Measurements from ENCODE around the gene SRC.

The SRC gene

GRCh38 chr20:37378785-37379598, 33.1 kb downstream of the SRC start:
- TF ChIP-seq TAF1 (IDR thresholded peaks at IDR 0.05; ENCODE audit: borderline replicate concordance, insufficient read depth, low read length) = no peak
- TF ChIP-seq POLR2AphosphoS5 (IDR thresholded peaks at IDR 0.05; ENCODE audit: low read depth, low read length) = no peak
- no peak for TF ChIP-seq SIN3A (IDR thresholded peaks at IDR 0.05; ENCODE audit: borderline replicate concordance, insufficient read depth, low read length)
- no peak for TF ChIP-seq REST (IDR thresholded peaks at IDR 0.05; ENCODE audit: insufficient read depth in 1 of 2, low read depth in 2 of 2, low read length in 2 of 2)
- TF ChIP-seq FOXP2 (optimal IDR thresholded peaks at IDR 0.05; ENCODE audit: borderline replicate concordance, extremely low read depth, extremely low read length, insufficient read depth) = no peak

GRCh38 chr20:37379967-37380828, 34.3 kb downstream of the SRC start:
- TF ChIP-seq REST (IDR thresholded peaks at IDR 0.05; ENCODE audit: insufficient read depth in 1 of 2, low read depth in 2 of 2, low read length in 2 of 2) (no peak), TAF1 (IDR thresholded peaks at IDR 0.05; ENCODE audit: borderline replicate concordance, insufficient read depth, low read length) (no peak), FOXP2 (optimal IDR thresholded peaks at IDR 0.05; ENCODE audit: borderline replicate concordance, extremely low read depth, extremely low read length, insufficient read depth) (no peak), POLR2AphosphoS5 (IDR thresholded peaks at IDR 0.05; ENCODE audit: low read depth, low read length) (no peak), SIN3A (IDR thresholded peaks at IDR 0.05; ENCODE audit: borderline replicate concordance, insufficient read depth, low read length) (no peak)

- TF ChIP-seq POLR2AphosphoS5 (IDR thresholded peaks at IDR 0.05; ENCODE audit: low read depth, low read length) = no peak
- TF ChIP-seq TAF1 (IDR thresholded peaks at IDR 0.05; ENCODE audit: borderline replicate concordance, insufficient read depth, low read length) = no peak
- no peak for TF ChIP-seq REST (IDR thresholded peaks at IDR 0.05; ENCODE audit: insufficient read depth in 1 of 2, low read depth in 2 of 2, low read length in 2 of 2)
- no peak for TF ChIP-seq SIN3A (IDR thresholded peaks at IDR 0.05; ENCODE audit: borderline replicate concordance, insufficient read depth, low read length)
- no peak for TF ChIP-seq FOXP2 (optimal IDR thresholded peaks at IDR 0.05; ENCODE audit: borderline replicate concordance, extremely low read depth, extremely low read length, insufficient read depth)
These were observed 35.1 kb downstream of the SRC start for GRCh38 chr20:37380864-37381579.

- TF ChIP-seq REST (IDR thresholded peaks at IDR 0.05; ENCODE audit: insufficient read depth in 1 of 2, low read depth in 2 of 2, low read length in 2 of 2) (no peak), TAF1 (IDR thresholded peaks at IDR 0.05; ENCODE audit: borderline replicate concordance, insufficient read depth, low read length) (no peak), SIN3A (IDR thresholded peaks at IDR 0.05; ENCODE audit: borderline replicate concordance, insufficient read depth, low read length) (no peak), FOXP2 (optimal IDR thresholded peaks at IDR 0.05; ENCODE audit: borderline replicate concordance, extremely low read depth, extremely low read length, insufficient read depth) (no peak), POLR2AphosphoS5 (IDR thresholded peaks at IDR 0.05; ENCODE audit: low read depth, low read length) (no peak)
These were observed 35.9 kb downstream of the SRC start for GRCh38 chr20:37381621-37382471.
